HG02973 (cell line): Measurements from ENCODE around the gene SHC4.
"Not testable (repeated sequence)": the region's sequence is repeated elsewhere in the genome, so short reads cannot be mapped to it uniquely, and the experiment has no call there.

Source experiments
- ATAC-seq: cut with Tn5 transposase; IDR thresholded peaks from one replicate; pipeline ENCODE4 v1.9.1; 2021; ENCODE audit warnings: moderate library complexity; ENCODE audit not compliant: unreplicated experiment

Gene SHC4

GRCh38 chr15:48802257-48802656 lies 161.5 kb downstream of the SHC4 start:
- ATAC-seq: no peak

GRCh38 chr15:48800811-48801455 lies 162.8 kb downstream of the SHC4 start:
- ATAC-seq: no peak

- no peak for ATAC-seq
Observed at GRCh38 chr15:48800245-48800644, 163.5 kb downstream of the SHC4 start.

GRCh38 chr15:48798319-48798718 lies 165.4 kb downstream of the SHC4 start:
- no peak for ATAC-seq

GRCh38 chr15:48796930-48797329 lies 166.8 kb downstream of the SHC4 start:
- ATAC-seq: peak; percentile 37

GRCh38 chr15:48796521-48796920 lies 167.2 kb downstream of the SHC4 start:
- ATAC-seq: no peak

- no peak for ATAC-seq
Observed at GRCh38 chr15:48795901-48796300, 167.8 kb downstream of the SHC4 start.

GRCh38 chr15:48794697-48795134 lies 169.0 kb downstream of the SHC4 start:
- peak; percentile 91 for ATAC-seq

GRCh38 chr15:48792408-48792807 lies 171.3 kb downstream of the SHC4 start:
- ATAC-seq: no peak

- ATAC-seq: not testable (repeated sequence)
Observed at GRCh38 chr15:48790466-48791115, 173.1 kb downstream of the SHC4 start.

- ATAC-seq: no peak
Observed at GRCh38 chr15:48785712-48786111, 178.0 kb downstream of the SHC4 start.

- ATAC-seq: no peak
Observed at GRCh38 chr15:48785195-48785594, 178.5 kb downstream of the SHC4 start.

GRCh38 chr15:48784756-48785155 lies 179.0 kb downstream of the SHC4 start:
- no peak for ATAC-seq

- no peak for ATAC-seq
Observed at GRCh38 chr15:48782911-48783310, 180.8 kb downstream of the SHC4 start.

- no peak for ATAC-seq
Observed at GRCh38 chr15:48781481-48782081, 182.1 kb downstream of the SHC4 start.

- no peak for ATAC-seq
Observed at GRCh38 chr15:48781017-48781416, 182.7 kb downstream of the SHC4 start.

GRCh38 chr15:48778331-48778730 lies 185.4 kb downstream of the SHC4 start:
- no peak for ATAC-seq

- ATAC-seq: no peak
Observed at GRCh38 chr15:48777645-48778330, 185.9 kb downstream of the SHC4 start.

GRCh38 chr15:48775546-48775945 lies 188.2 kb downstream of the SHC4 start:
- no peak for ATAC-seq

GRCh38 chr15:48774484-48774883 lies 189.2 kb downstream of the SHC4 start:
- no peak for ATAC-seq
